GM21576 (cell line): ENCODE results near the gene E2F1.

ENCODE experiments used
- ATAC-seq: cut with Tn5 transposase; IDR thresholded peaks from one replicate; pipeline ENCODE4 v1.9.1; 2021; ENCODE audit warnings: mild to moderate bottlenecking, moderate library complexity; ENCODE audit not compliant: unreplicated experiment

The E2F1 gene, protein sequence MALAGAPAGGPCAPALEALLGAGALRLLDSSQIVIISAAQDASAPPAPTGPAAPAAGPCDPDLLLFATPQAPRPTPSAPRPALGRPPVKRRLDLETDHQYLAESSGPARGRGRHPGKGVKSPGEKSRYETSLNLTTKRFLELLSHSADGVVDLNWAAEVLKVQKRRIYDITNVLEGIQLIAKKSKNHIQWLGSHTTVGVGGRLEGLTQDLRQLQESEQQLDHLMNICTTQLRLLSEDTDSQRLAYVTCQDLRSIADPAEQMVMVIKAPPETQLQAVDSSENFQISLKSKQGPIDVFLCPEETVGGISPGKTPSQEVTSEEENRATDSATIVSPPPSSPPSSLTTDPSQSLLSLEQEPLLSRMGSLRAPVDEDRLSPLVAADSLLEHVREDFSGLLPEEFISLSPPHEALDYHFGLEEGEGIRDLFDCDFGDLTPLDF

DNA sequence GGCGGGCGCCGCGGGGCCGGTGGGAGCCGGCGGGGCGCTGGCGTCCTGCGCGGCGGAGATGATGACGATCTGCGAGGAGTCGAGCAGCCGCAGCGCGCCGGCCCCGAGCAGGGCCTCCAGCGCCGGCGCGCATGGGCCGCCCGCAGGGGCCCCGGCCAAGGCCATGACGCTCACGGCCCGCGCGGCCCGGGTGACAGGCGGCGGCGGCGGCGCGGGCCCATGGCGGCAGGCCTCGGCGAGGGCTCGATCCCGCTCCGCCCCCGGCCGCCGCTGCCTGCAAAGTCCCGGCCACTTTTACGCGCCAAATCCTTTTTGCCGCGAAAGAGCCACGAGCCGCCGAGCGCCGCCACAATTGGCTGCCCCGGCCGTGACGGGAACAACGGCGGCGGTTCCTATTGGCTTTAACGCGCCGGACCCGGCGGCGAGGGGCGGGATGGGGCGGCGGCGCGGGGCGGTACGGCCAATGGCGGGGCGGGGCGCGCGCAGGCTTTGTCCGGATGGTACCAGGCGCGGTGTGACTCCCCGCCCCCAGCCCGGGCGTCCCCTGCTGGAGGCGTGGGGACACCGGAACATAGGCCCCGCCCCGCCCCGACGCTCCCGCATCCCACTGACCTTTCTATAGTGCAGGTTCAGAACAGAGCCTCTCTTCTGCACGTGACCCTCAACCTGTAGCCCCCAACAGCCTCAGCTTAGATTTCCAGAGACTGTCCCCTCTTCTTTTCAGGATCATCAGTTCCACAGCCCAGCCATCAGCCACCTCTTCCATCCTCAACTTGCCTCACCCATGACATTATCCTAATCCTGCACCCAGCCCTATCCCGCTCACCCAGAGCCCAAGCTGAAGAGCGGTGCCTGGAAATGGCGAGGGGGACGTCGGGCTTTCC, at the start of gene E2F1:
E2F1 (minus strand) TSS at position 286 of the 884 bp plus-strand sequence; CDS start at position 165, 121 bp downstream.
- ATAC-seq, result peak; percentile 76

DNA sequence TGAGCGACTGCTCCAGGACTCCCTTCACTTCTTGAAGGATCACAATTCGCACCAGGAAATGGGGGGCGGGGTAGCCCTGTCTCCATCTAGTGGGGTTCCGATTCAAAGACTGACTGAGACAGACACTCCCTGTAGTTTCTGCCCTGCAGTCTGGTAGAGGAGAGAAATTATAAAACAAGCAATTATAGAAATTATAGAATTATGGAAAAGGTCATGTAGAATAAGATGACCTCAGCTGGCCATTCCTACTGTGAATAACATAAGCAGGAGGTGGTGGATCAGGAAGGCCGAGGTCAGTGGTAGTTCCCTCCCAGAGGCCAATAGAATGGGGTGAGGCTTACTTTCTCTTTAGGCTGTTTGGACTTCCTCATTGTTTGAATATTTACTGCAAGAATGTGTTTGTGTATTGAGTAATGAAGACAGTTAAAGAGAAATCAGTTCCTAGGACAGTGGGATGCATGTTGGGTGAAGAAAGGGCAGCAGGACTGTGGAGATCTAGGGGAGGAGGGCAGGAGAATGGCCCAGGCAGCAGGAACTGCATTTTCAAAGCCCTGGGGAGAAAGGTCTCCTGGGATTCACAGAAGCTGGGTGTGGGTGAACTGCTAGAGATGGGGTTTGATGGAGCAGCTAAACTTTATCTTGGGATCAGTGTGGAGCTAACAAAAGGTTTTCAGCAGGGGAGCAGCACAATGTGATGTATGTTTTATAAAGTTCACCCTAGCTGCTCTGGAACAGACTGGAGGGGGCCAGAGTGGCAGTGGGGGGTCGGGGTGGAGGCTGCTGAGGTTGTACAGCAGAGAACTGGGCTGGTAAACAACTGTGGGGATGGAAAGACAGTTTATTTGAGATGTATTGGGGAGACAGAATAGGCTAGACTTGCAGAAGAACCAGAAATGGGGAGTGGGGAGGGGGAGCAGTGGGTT, 47.7 kb upstream of the E2F1 start:
- no peak for ATAC-seq

DNA sequence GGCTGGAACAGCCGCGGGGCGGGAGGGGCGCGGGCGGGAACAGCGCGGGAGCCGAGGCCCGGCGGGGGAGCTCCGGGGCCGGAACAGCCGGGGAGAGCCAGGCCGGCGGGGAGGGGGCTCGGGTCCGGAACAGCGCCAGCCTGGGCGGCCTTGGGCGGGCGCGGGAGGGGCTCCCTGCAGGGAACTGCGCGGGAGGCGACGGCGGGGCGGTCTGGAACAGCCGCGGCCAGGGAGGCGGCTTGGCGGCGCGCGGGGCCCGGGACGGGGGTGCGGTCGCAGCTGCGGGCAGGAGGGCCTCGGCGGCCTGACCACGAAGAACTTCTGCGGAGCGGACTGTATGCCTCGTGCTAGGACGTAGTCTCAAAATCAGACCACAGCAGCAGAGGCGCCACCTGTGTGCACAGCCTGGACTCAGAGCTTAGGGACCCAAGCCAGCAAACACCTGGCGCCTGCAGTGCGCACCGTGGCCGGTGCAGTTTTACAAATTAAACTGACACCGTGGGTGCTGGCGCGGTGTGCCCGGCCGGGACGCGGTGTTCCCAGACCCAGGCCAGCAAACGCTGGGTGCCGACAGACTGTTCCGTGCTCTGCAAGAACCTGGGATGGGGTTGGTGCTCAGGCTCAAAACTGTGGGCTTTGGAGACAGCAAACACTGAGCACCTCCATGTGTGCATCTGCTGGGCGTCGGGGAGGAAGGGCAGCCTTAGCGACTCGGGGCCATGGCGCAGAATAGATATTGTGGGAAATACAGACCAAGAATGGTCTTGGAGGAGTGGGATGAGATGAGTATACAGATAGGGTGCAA, 46.2 kb upstream of the E2F1 start:
- peak; percentile 50 for ATAC-seq

DNA sequence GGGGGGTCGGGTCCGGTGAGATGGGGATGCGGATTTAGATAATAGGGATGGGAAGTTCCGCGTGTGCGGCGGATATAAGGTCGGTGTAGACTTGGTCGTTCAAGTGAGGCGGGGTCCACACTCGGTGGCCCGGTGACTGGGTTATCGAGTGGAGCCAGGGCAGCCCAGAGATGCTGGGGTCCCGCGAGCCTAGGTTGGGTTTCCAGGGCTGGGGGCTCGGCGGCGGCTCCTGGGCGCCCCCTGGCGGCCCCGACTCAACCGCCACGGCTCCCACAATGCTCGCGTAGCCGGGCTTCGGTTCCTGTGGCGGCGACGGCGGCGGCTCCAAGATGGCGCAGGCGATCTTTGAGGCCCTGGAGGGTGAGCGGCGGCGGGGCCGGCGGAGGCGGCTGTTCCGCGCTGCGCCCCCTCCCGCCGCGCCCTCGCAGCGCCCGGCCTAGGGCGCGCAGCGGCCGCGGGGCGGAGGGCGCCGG, 45.5 kb upstream of the E2F1 start, which contains the start of gene ZNF341:
ZNF341 (plus strand) TSS at position 304 of the 473 bp plus-strand sequence; CDS start at position 330, 26 bp downstream.
- ATAC-seq, result peak; percentile 58

DNA sequence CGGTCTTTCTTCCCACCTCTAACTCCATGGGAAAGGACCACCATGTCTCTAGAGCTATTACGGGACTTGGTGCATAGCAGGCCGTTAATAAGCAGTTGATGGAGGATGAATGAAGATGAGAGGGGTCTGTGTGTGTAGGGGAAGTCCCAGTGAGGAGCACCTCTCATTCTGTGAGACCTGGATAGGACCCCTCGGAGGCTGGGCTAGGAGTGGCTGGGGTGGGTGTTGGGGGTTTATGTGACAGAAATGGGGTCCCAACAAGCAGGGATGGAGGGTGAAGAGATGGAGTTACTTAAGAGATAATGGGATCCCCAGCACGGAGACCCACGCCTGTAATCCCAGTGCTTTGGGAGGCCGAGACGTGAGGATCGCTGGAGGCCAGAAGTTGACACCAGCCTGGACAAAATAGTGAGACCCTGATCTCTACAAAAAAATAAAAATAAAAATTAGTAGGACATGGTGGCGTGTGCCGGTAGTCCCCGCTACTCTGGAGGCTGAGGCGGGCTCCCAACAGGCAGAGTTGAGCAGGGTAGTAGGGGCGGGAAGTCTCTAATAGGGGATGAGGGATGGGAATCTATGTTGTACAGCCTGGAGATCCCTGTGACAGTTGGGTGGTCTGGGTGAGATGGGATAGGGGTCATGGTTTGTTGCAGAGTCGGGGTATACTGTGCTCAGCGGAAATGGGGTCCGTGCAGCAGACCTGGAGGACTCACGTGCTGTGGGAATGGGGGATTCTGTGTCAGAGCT, 44.9 kb upstream of the E2F1 start:
- no peak for ATAC-seq

DNA sequence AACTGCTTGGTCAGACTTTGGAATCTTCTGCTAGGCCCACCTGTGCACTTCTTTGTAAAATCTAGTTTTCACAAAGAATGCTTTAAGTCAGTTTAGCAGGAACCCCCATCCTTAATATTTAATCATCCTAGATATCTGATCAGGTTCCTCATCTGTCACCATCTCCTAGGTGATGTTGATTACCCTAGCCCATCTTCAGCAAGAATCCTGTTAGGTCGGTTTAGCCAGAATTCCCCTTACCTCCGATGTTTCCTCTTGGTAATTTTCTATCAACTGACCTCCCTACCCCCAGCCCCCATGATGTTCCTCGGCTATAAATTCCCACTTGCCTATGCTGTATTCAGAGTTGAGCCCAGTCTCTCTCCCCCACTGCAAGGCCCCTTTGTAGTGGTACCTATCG, 42.9 kb upstream of the E2F1 start:
- no peak for ATAC-seq

DNA sequence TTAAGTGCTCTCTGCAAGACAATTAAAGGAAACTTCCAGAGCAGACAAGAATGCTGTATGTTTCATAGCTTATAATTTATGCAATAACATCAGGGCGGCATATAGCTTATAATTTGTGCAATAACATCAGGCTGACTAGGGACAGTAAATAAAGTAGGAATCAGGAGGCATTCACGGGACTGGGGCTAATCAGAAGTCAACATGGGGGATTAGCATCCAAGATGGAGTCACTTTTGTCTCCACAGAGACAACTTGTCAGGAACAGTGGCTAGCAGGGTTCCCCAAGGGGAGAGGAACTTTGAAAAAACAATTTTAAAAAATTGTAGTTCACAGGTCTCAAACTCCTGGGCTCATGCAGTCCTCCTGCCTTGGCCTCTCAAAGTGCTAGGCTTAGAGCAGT, 42.3 kb upstream of the E2F1 start:
- ATAC-seq, result no peak

DNA sequence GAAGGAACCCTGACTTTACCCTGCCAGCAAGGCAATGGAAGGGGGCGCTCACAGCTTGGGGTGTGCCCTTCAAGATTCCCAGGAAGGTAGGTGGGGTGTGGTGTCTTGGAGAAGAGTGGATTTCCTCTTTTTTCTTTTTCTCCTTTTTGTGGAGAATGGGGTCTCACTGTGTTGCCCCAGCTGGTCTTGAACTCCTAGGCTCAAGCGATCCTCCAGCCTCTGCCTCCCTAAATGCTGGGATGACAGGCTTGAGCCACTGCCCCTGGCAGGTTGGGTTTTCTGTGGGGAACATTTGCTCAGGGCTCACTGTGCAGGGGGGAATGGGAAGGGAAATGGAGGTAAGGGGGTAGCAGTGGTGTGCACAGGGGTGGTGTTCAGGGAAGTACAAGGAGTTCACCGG, 41.6 kb upstream of the E2F1 start:
- ATAC-seq, result no peak

DNA sequence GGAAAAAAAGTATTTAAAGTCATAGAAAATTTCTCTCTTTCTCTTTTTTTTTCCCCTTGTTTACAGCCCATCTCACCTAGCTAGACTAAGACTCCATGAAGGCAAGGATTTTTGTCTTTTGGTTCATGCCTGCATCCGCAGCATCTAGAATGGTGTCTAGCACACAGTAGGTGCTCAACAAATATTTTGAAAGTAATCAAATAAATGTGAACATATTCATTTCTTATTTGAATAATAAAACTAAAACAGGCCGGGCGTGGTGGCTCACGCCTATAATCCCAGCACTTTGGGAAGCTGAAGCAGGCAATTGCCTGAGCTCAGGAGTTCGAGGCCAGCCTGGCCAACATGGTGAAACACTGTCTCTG, 40.9 kb upstream of the E2F1 start:
- no peak for ATAC-seq

DNA sequence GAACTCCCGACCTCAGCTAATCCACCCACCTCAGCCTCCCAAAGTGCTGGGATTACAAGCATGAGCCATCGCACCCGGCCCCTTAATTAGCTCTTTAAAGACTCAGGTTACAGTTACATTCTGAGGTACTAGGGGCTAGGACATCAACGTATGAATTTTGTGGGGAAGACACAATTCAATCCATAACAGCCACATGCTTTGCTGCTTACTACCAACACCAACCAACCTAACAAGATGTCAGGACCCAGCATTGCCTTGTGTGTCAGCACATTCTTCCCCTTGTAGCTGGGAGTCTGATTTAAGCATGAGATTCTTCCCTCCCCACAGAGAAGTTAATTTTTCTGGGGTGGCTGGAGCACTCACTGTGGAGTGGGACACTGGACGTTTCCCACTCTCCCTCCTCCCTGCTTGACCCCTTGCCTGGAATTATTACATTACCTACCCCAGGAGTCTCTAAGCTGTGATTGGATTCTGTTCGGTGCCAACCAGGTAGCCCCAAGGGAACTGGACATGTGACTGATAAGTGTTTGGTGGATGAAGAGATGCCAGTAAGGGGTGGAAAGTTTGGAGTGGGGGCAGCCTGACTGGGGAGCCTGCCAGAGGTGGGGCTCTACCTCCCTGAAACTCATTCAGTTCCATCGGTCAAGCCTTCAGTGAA, 39.6 kb upstream of the E2F1 start:
- ATAC-seq, result no peak

DNA sequence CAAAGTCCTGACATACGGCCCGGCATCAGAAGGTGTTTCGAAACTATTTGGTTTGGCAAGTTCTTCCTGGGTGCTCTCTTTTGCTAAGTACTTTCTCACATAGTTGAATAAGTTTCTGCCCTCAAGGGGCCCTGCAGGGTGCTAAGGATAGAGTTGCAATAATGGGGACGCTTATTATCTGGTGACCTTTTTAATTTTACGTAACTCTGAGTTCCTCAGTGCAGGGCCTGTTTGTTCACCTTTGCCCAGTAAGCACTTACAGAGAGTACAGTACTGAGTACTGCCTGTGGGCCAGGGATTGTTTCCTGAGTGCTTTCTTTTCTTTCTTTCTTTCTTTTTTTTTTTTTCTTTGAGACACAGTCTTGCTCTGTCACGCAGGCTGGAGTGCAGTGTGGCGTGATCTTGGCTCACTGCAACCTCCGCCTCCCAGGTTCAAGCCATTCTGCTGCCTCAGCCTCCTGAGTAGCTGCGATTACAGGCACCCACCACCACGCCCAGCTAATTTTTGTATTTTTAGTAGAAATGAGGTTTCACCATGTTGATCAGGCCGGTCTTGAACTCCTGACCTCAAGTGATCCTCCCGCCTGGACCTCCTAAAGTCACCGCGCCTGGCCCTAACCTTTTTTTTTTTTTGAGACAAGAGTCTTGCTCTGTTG, 38.4 kb upstream of the E2F1 start:
- no peak for ATAC-seq

DNA sequence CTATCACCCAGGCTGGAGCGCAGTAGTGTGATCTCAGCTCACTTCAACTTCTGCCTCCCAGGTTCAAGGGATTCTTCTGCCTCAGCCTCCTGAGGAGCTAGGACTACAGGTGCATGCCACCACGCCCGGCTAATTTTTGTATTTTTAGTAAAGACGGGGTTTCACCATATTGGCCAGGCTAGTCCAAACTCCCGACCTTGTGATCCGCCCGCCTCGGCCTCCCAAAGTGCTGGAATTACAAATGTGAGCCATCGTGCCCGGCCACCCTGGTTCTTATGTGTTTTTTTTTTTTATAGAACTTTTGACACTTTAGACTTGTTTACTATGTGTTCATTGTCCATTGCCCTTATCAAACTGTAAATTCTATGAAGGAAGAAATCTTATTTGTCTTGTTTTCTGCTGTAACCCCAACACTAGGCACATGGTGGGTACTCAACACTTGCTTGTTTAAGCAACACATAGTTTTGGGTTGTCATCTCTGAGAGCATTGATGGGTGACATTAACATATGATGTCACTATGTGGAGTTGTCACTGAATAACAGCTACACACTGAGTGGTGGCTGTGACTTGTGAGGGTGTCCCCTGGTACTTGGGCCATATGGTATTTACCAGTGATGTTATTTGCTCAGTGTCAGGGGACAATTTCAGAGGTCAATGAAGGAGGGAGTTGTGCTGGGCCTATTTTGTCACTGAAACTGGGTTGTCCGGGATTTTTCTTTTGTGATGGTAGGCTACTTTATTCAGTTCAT, 35.4 kb upstream of the E2F1 start:
- ATAC-seq, result no peak

DNA sequence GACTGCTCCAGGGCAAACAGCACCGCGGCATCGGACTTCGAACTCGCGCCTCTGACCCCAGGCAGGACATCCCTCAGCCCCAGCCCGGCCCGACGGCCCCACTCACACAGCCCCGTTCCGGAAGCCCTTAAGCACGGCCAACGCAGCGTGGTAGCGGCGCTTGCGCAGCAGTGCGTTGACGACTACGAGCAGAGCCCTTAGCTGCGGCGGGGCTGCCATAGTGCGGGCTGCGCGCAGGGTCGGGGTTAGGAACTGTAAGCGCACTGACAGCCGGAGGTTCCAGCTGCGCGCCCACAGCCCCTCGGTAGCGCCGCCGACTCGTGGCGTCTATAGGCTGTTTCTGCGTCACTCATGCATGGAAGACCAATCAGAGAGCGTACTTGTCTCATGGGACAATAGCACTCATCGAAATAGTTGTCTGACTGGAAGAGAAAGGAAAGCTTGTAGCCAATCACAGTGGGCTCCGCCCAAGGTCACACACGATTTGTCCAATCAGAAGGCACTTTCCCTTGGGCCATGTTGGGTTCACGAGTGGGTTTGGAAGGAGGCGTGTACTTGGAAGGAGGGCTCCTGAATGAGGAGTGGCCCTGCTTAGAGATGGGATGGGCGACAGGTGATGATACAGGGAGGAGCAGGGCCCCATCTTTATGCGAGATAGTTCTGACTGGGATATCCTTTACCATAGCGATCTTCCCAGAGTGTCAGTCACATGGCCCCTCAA, 34.0 kb upstream of the E2F1 start, which contains the start of gene PXMP4:
PXMP4 (minus strand) TSS at position 322 of the 721 bp plus-strand sequence; CDS start at position 219, 103 bp downstream.
- ATAC-seq, result peak; percentile 92

DNA sequence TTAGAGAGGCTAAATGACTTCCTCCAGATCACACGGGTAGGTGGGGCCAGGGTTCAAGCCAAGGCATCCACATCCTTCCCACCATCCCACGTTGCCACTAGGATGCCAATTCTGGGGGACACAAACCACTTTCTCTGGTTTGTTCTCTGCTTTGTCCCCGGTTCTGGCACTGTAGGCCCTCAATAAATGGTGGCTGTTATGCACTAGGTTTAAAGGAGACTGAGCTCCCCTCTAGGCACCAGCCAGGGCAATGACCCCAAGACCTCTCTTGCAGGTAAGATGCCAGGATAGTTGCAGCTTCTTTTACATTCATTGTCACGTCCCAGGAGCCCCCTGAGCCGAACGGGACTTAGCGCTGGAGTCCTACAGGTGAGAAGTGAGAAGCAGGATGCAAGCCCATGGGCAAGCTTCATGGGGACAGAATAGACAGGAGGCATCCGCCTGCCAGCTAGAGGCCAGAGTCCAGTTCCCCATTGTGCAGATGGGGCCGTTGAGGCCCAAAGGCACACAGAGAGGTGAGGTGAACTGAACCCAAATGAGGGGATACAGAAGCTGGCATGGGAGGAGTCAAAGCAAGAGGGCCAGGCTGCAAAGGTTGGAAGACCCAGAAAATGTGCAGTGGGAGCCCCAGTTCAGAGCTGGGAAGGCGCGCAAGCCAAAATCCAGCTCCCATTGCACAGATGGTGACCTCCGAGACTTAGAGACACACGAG, 33.2 kb upstream of the E2F1 start:
- ATAC-seq, result no peak

DNA sequence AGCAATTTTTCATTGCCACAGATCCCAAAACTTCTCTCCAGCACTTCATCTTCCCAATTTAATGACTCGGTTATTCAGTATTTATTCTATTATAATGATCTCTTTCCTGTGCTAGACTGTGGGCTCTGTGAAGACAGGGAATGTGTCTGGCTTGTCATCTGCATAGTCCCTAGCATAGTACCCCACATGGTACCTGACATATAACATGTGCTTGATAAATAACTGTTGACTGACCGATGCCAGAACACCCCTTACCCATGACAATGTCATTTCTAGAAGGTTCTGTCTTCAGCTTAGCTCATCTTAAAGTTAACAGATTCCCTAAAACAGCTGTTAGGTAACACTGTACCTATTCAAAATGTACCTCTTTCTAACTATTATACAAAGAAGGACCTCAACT, 30.3 kb upstream of the E2F1 start:
- no peak for ATAC-seq

DNA sequence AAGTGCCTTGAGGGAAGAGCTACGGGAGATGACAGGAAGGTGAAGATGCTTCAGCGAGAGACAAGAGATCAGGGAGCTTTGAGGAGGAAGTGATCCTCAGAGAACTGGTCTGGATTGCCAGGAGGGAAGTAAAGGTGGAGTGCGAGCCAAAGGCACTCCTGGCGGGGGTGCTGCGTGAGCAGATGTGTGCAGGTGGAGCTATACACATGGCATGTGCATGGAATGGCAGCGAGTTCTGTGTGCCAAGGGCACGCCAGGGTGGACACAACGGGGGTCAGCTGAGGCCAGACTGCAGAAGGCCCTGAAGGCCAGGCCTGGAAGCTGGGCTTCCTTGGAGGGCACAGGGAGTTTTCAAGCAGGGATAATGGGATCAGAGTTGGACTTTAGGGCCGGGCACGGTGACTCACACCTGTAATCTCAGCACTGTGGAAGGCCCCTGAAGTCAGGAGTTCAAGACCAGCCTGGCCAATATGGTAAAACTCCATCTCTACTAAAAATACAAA, 27.7 kb upstream of the E2F1 start:
- no peak for ATAC-seq
